ENCODE results near the gene VAV2. TPM values are rescaled to one million over a fixed set of nuclear protein-coding genes. Genes with fewer than 3 reads are reported as not detected.
"Not testable (repeated sequence)": the region's sequence is repeated elsewhere in the genome, so short reads cannot be mapped to it uniquely, and the experiment has no call there.

VAV2 gene
- total RNA-seq, 3 donors from 2014 or later = 29.4 to 34.8 (median 34.5) TPM

GRCh38 chr9:133754688-133755227 is 237.4 kb downstream of the VAV2 start:
- Histone ChIP-seq H3K4me3 (no peak overlapping the region), H3K9me3 (no peaks in the 10 kb centered on the region), H3K36me3 (ENCODE audit: low read depth) (no peaks in the 10 kb centered on the region), H3K4me1 (ENCODE audit: low read depth) (no peaks in the 10 kb centered on the region)
- intact Hi-C loops (cut with DNase I, micrococcal nuclease) = no loop called here
- DNase-seq = no peak
- ATAC-seq = no peak
- no peak for TF ChIP-seq CTCF (IDR thresholded peaks at IDR 0.05)

- Histone ChIP-seq H3K4me3 (no peak overlapping the region), H3K4me1 (ENCODE audit: low read depth) (no peaks in the 10 kb centered on the region), H3K9me3 (no peaks in the 10 kb centered on the region), H3K36me3 (ENCODE audit: low read depth) (no peaks in the 10 kb centered on the region)
- no peak for TF ChIP-seq CTCF (IDR thresholded peaks at IDR 0.05)
- DNase-seq = peak in 1 of 3 donors; percentile 28
- no peak for ATAC-seq
- intact Hi-C loops (cut with DNase I, micrococcal nuclease) = no loop called here
Measured at GRCh38 chr9:133754187-133754586, 237.9 kb downstream of the VAV2 start.

- Histone ChIP-seq H3K4me1 (ENCODE audit: low read depth) (no peaks in the 10 kb centered on the region), H3K4me3 (no peak overlapping the region), H3K36me3 (ENCODE audit: low read depth) (no peaks in the 10 kb centered on the region), H3K9me3 (no peaks in the 10 kb centered on the region)
- no peak for TF ChIP-seq CTCF (IDR thresholded peaks at IDR 0.05)
- no peak for DNase-seq
- intact Hi-C loops (cut with DNase I, micrococcal nuclease) = no loop called here
- no peak for ATAC-seq
Measured at GRCh38 chr9:133752739-133753446, 239.2 kb downstream of the VAV2 start.

GRCh38 chr9:133750982-133751649 is 241.0 kb downstream of the VAV2 start:
- DNase-seq (no peak), ATAC-seq (no peak)
- no peak for TF ChIP-seq CTCF (IDR thresholded peaks at IDR 0.05)
- H3K4me3 ChIP-seq = no peak overlapping the region
- H3K36me3 ChIP-seq (ENCODE audit: low read depth) = no peaks in the 10 kb centered on the region
- intact Hi-C loops (cut with DNase I, micrococcal nuclease) = no loop called here
- H3K4me1 ChIP-seq (ENCODE audit: low read depth) = no peaks in the 10 kb centered on the region
- no peaks in the 10 kb centered on the region for H3K9me3 ChIP-seq

- ATAC-seq = no peak
- no peak overlapping the region for H3K4me3 ChIP-seq
- H3K4me1 ChIP-seq (ENCODE audit: low read depth) = no peaks in the 10 kb centered on the region
- no peak for DNase-seq
- H3K36me3 ChIP-seq (ENCODE audit: low read depth) = no peaks in the 10 kb centered on the region
- TF ChIP-seq CTCF (IDR thresholded peaks at IDR 0.05) = no peak
- no peaks in the 10 kb centered on the region for H3K9me3 ChIP-seq
- intact Hi-C loops (cut with DNase I, micrococcal nuclease) = no loop called here
Measured at GRCh38 chr9:133747309-133747708, 244.8 kb downstream of the VAV2 start.

GRCh38 chr9:133744528-133744927 is 247.6 kb downstream of the VAV2 start:
- intact Hi-C loops (cut with DNase I, micrococcal nuclease); DNase-seq: not testable (repeated sequence)

More at GRCh38 chr9:133744528-133744927, 247.6 kb downstream of the VAV2 start:
- not testable (repeated sequence) for ATAC-seq; H3K4me1 ChIP-seq (ENCODE audit: low read depth); H3K9me3 ChIP-seq; H3K36me3 ChIP-seq (ENCODE audit: low read depth); H3K4me3 ChIP-seq
